ENCODE data around the gene ABCC1.

ABCC1 gene

GRCh38 chr16:16116841-16117240 lies 167.4 kb downstream of the ABCC1 start:
- H3K36me3 ChIP-seq (ENCODE audit: control insufficient read depth, low read length), result peaks cover 64% of the 10 kb centered on the region

GRCh38 chr16:16118337-16118736 lies 168.9 kb downstream of the ABCC1 start:
- Histone ChIP-seq H3K27ac (ENCODE audit: low read depth, low read length) (no peak overlapping the region), H3K4me1 (ENCODE audit: control insufficient read depth, low read length) (no peaks in the 10 kb centered on the region), H4K20me1 (ENCODE audit: control insufficient read depth, insufficient read depth, low read depth, low read length) (no peaks in the 10 kb centered on the region), H3K4me2 (ENCODE audit: low read length) (no peak overlapping the region), H3K4me3 (ENCODE audit: low read length) (no peak overlapping the region), H3F3A (ENCODE audit: control insufficient read depth, insufficient read depth) (no peaks in the 10 kb centered on the region), H3K36me3 (ENCODE audit: control insufficient read depth, low read length) (peaks cover 62% of the 10 kb centered on the region), H3K9me3 (ENCODE audit: control insufficient read depth, insufficient read depth, low read length) (no peaks in the 10 kb centered on the region; the same call in 1 of the 2 replicates), H3K9me2 (replicated peaks; ENCODE audit: control insufficient read depth, low read length) (no peaks in the 10 kb centered on the region), H3K27me3 (ENCODE audit: control insufficient read depth, low read length) (no peaks in the 10 kb centered on the region), H3K79me2 (ENCODE audit: control insufficient read depth, low read length) (no peaks in the 10 kb centered on the region)
- TF ChIP-seq EZH2phosphoT487 (IDR thresholded peaks at IDR 0.05; ENCODE audit: borderline replicate concordance, low read length), result no peak
- no peak for TF ChIP-seq CTCF (IDR thresholded peaks at IDR 0.05; ENCODE audit: low read depth, low read length, poor library complexity, severe bottlenecking)

More at GRCh38 chr16:16116841-16117240, 167.4 kb downstream of the ABCC1 start:
- no peaks in the 10 kb centered on the region for H3K27me3 ChIP-seq (ENCODE audit: control insufficient read depth, low read length)
- H3F3A ChIP-seq (ENCODE audit: control insufficient read depth, insufficient read depth), result no peaks in the 10 kb centered on the region
- H3K9me2 ChIP-seq (replicated peaks; ENCODE audit: control insufficient read depth, low read length), result no peaks in the 10 kb centered on the region
- H3K4me2 ChIP-seq (ENCODE audit: low read length), result no peak overlapping the region
- H3K9me3 ChIP-seq (ENCODE audit: control insufficient read depth, insufficient read depth, low read length), result no peaks in the 10 kb centered on the region; the same call in 1 of the 2 replicates
- no peaks in the 10 kb centered on the region for H4K20me1 ChIP-seq (ENCODE audit: control insufficient read depth, insufficient read depth, low read depth, low read length)
- no peak overlapping the region for H3K4me3 ChIP-seq (ENCODE audit: low read length)
- H3K79me2 ChIP-seq (ENCODE audit: control insufficient read depth, low read length), result no peaks in the 10 kb centered on the region
- H3K4me1 ChIP-seq (ENCODE audit: control insufficient read depth, low read length), result no peaks in the 10 kb centered on the region
- H3K27ac ChIP-seq (ENCODE audit: low read depth, low read length), result no peak overlapping the region
- TF ChIP-seq EZH2phosphoT487 (IDR thresholded peaks at IDR 0.05; ENCODE audit: borderline replicate concordance, low read length), result no peak
- TF ChIP-seq CTCF (IDR thresholded peaks at IDR 0.05; ENCODE audit: low read depth, low read length, poor library complexity, severe bottlenecking), result no peak

GRCh38 chr16:16120044-16120381 lies 170.6 kb downstream of the ABCC1 start:
- Histone ChIP-seq H3K4me3 (ENCODE audit: low read length) (no peak overlapping the region), H3F3A (ENCODE audit: control insufficient read depth, insufficient read depth) (no peaks in the 10 kb centered on the region), H3K27me3 (ENCODE audit: control insufficient read depth, low read length) (no peaks in the 10 kb centered on the region), H3K9me2 (replicated peaks; ENCODE audit: control insufficient read depth, low read length) (no peaks in the 10 kb centered on the region), H3K79me2 (ENCODE audit: control insufficient read depth, low read length) (no peaks in the 10 kb centered on the region), H3K27ac (ENCODE audit: low read depth, low read length) (no peak overlapping the region), H3K36me3 (ENCODE audit: control insufficient read depth, low read length) (peaks cover 65% of the 10 kb centered on the region), H3K9me3 (ENCODE audit: control insufficient read depth, insufficient read depth, low read length) (peaks cover 7% of the 10 kb centered on the region; the same call in 1 of the 2 replicates), H3K4me1 (ENCODE audit: control insufficient read depth, low read length) (no peaks in the 10 kb centered on the region), H3K4me2 (ENCODE audit: low read length) (no peak overlapping the region), H4K20me1 (ENCODE audit: control insufficient read depth, insufficient read depth, low read depth, low read length) (no peaks in the 10 kb centered on the region)
- TF ChIP-seq CTCF (IDR thresholded peaks at IDR 0.05; ENCODE audit: low read depth, low read length, poor library complexity, severe bottlenecking), result no peak
- no peak for TF ChIP-seq EZH2phosphoT487 (IDR thresholded peaks at IDR 0.05; ENCODE audit: borderline replicate concordance, low read length)

All from DOHH2 (cell line).